SK-N-SH treated with all-trans-retinoic acid at 6 μM for 48 hours (cell line): Measurements from ENCODE around the gene WDR54.

Source experiments
- BACH2 ChIP-seq: fragments of 250-450 bp; sonication (Bioruptor Pico); IDR thresholded peaks from 2 replicates; pipeline ENCODE4 v1.9.0; 2021; ENCODE audit warnings: mild to moderate bottlenecking, borderline replicate concordance
- CREB5 ChIP-seq: fragments of 250-450 bp; sonication (Bioruptor Pico); IDR thresholded peaks from 2 replicates; pipeline ENCODE4 v1.5.1; 2020; ENCODE audit warnings: low read depth, mild to moderate bottlenecking, moderate library complexity
- CSDC2 ChIP-seq: fragments of 250-450 bp; sonication (Bioruptor Pico); IDR thresholded peaks from 2 replicates; pipeline ENCODE4 v1.5.0; 2020; ENCODE audit warnings: mild to moderate bottlenecking, moderate library complexity
- CSRNP3 ChIP-seq: fragments of 250-450 bp; sonication (Bioruptor Pico); IDR thresholded peaks from 2 replicates; pipeline ENCODE4 v1.5.1; 2021; ENCODE audit warnings: mild to moderate bottlenecking, moderate library complexity
- PATZ1 ChIP-seq: fragments of 250-450 bp; sonication (Bioruptor Pico); IDR thresholded peaks from 2 replicates; pipeline ENCODE4 v1.8.0; 2020; ENCODE audit warnings: mild to moderate bottlenecking, moderate library complexity, borderline replicate concordance
- TSHZ2 ChIP-seq: fragments of 250-450 bp; sonication (Bioruptor Pico); IDR thresholded peaks from 2 replicates; pipeline ENCODE4 v1.5.0; 2020; ENCODE audit warnings: mild to moderate bottlenecking, moderate library complexity
- ZC3H10 ChIP-seq: fragments of 250-450 bp; sonication (Bioruptor Pico); IDR thresholded peaks from 2 replicates; pipeline ENCODE4 v1.5.1; 2021; ENCODE audit warnings: mild to moderate bottlenecking, moderate library complexity
- ZFP3 ChIP-seq: fragments of 250-450 bp; sonication (Bioruptor Pico); IDR thresholded peaks from 2 replicates; pipeline ENCODE4 v1.5.0; 2020; ENCODE audit warnings: mild to moderate bottlenecking, moderate library complexity
- ZFP30 ChIP-seq: fragments of 450-650 bp; formaldehyde crosslinking; IDR thresholded peaks from 2 replicates; pipeline ENCODE4 v1.5.0; 2022; ENCODE audit warnings: mild to moderate bottlenecking, moderate library complexity
- ZNF70 ChIP-seq: fragments of 450-650 bp; formaldehyde crosslinking; IDR thresholded peaks from 2 replicates; pipeline ENCODE4 v1.5.0; 2020; ENCODE audit warnings: mild to moderate bottlenecking, moderate library complexity

GRCh38 chr2:74474899-74475298, 53.4 kb downstream of the WDR54 start:
- TF ChIP-seq ZC3H10 (CRISPR knock-in tag) (no peak), CREB5 (no peak), BACH2 (CRISPR knock-in tag) (no peak), CSRNP3 (CRISPR knock-in tag) (no peak), TSHZ2 (CRISPR knock-in tag) (no peak), ZFP3 (CRISPR knock-in tag) (no peak), PATZ1 (CRISPR knock-in tag) (no peak), ZFP30 (no peak), CSDC2 (CRISPR knock-in tag) (no peak), ZNF70 (CRISPR knock-in tag) (no peak)
